Left renal pelvis (tissue), 4 donors: ENCODE results near the gene C2CD2. TPM values are rescaled to one million over a fixed set of nuclear protein-coding genes. Genes with fewer than 3 reads are reported as not detected.
"Not testable (repeated sequence)": the region's sequence is repeated elsewhere in the genome, so short reads cannot be mapped to it uniquely, and the experiment has no call there.

Experiments
- DNase-seq, 4 donors: peaks; one replicate each; pipeline ENCODE4 v3.0.0-alpha.2; 2013; ENCODE audit warnings: low read depth in 4 of 4, low spot score in 3 of 4
- polyA plus RNA-seq, 4 donors: library from polyadenylated mRNA; unstranded; fragments of 120-200 nt; gene quantifications; one replicate each; pipeline ENCODE4 v1.2.1, GENCODE V29; 2013; ENCODE audit not compliant: insufficient read length in 4 of 4

C2CD2 gene
- polyA plus RNA-seq, 4 donors: 12.8 to 17.6 (median 16.4) TPM

DNA sequence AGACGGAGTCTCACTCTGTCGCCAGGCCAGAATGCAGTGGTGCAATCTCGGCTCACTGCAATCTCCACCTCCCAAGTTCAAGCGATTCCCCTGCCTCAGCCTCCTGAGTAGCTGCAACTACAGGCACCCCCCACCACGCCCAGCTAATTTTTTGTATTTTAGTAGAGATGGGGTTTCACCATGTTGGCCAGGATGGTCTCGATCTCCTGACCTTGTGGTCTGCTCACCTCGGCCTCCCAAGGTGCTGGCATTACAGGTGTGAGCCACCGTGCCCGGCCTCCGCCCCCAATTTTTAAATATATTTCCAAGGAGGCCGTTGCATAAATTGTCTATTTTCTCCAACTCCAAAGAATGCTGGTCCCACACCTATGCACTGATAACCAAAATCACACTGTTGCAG lies 5.9 kb upstream of the C2CD2 start:
- not testable (repeated sequence) for DNase-seq

DNA sequence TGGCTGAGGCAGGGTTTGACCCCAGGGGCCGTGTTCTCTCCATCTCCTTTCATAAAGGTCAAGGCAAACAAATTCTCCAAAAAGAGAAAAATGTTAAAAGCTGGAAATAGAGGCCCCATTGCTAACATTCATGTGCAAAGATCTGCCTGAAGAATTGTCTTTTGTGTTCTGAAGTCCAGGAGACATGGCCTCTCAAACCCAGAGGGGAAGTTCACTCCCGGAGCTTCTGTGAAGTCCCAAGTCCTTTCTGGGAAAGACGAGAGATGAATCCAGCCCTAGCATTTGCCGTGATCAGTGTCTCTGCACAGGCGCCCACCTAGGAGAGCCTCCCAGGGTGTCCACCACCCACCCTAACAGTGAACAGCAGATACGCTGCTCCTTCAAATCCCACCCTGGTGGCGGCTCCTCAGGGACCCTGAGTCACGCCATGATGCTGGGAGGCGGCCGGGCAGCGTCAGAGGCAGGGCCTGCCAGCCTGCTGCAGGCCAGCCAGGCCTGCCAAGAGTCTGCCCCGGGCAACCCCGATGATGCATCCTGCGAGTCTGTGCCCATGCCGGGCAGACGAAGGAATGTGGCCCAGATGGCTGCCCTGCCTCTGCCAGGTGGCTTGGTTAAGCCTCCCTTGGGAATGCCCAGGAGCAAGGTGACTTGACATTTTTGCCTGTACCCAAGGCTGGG lies 5.2 kb upstream of the C2CD2 start:
- no peak for DNase-seq

DNA sequence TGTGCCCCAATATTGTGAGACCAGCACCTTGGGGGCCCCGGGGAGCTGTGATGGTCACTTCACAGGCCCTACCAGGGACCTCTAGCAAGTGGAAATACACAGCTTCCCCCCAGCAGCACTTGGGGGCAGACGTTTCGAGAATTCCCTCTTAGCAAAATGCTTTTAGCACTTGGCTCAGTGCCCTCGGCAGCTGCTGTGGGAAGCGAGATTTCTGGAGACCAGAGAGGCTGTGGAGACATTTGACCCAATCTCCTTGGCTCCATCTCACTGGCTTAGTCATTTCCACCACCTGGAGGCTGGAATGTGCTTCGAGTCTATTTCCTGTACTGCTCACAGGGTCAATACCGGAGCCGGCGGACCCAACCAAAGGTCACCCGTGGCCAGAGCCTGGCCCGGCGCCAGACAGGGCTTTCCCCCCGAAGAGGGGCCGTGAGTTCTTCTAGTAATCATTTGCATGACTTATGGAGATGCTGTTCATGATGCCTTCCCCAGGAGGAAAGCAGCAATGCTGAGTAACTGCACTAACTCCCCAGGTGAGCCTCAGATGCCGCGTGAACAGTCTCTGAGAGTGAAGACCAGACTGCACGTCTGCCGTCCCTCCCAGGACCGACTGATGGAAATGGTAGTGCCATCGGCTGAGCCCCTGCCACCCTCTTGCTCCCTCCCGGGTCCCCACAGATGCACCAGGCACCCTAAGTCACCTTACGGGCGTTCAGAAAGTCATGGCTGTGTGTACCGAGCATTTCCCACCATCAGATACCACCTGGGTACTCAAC lies 4.4 kb upstream of the C2CD2 start:
- peak in 1 of 4 donors; percentile 49 for DNase-seq

DNA sequence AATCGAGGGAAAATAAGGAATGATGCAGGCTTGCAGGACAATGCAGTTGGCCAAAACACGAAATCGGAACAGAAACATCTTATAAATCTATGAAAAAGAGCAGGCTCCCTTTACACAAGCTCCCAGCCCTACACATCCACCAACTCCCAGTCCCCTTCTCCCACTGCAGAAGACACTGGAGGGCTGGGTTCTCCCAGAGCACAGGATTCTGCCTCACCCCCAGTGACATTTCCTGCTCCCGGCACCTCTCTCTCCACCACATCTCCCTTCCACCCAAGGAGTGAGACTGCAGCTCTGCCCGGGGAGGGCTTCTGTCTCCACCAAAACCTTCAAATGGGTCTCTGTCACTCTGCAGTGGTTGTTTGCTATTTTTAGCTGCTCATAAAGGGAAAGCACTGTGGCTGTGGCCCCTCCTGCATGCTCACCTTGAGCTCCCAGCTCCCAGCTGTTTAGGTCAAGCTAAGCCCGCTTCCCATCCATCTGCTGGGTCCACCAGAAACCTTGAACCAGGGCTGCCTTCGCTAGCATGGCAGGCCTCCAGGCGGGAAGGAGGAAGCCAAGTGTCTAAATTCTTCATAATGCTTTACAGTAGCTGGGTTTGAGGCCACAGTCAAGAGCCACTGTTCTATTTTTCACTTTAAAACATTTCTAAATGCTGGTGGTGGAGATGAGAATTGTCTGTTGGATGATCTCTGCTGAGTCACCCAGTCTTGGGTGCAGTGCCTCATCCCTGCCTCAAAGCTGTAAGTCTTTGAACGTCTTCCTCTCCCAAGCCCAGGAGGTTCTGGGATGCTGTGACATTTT lies 3.3 kb upstream of the C2CD2 start:
- no peak for DNase-seq

DNA sequence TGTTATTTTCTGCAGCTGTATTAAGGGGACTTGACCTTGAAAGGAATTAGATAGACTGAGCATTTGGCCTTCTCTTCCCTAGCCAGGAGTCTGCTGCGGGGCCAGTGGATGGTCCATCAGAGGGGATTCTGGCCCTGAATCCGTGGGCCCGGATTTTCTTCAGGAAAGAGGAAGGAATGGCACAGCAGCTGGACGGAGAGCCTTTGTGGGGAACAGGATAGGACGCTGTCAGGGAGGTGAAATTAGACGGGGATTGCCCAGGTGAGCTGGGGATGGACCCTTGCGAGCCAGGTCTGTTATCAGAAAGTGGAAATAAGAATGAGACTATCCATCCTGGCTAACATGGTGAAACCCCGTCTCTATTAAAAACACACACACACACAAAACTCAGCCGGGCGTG lies 1.7 kb upstream of the C2CD2 start:
- DNase-seq: no peak

DNA sequence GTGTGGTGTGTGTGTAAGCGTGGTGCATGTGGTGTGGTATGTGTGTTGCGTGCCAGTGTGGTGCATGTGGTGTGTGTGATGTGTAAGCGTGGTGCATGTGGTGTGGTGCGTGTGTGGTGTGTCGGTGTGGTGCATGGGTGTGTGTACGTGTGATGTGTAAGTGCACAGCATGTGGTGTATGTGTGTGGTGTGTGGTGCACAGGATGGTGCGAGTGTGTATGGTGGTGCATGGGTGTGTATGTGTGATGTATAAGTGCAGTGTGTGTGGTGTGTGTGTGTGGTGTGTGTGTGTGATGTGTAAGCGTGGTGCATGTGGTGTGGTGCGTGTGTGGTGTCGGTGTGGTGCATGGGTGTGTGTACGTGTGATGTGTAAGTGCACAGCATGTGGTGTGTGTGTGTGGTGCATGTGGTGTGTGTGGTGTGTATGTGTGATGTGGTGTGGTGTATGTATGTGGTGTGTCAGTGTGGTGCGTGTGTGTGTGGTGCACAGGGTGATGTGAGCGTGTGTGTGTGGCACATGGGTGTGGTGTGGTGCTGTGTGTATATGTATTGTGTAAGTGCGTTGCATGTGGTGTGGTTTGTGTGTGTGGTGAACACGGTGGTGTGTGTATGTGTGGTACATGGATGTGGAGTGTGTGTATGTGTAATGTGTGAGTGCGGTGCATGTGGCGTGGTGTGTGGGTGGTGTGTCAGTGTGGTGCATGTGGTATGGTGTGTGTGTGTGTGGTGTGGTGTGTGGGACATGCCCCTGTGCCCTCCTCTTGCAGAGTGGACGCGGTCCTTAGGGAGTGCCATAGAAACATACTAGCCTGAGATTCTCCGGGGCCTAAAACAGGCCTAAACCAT lies 1.1 kb upstream of the C2CD2 start:
- no peak for DNase-seq

DNA sequence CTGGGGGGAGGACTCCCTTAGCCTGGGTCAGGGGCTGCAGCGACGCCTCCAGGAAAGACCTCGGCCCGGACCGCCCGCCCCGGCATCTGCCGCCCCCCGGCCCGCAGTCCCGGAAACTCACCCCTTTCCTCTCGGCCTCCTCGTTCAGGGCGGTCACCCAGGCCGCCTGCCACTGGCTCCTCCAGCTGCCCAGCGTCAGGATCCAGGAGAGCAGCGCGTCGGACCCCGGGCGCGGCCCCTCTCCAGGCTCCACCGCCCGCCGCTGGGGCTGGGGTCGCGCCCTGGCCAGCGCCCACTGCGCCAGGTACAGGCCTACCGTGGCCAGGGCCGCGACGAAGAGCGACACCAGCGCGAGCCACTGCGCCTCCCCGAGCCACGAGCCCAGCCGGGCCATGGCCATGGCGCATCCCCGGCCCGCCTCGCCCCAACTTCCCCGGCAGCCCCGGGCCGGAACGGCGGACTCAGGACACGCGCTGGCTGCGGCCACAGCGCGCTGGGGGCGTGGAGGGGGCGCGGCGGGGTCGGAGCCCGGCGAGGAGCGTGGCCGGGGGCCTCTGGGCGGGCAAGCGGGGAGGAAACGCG lies 478 bp downstream of the C2CD2 start:
- DNase-seq: no peak

DNA sequence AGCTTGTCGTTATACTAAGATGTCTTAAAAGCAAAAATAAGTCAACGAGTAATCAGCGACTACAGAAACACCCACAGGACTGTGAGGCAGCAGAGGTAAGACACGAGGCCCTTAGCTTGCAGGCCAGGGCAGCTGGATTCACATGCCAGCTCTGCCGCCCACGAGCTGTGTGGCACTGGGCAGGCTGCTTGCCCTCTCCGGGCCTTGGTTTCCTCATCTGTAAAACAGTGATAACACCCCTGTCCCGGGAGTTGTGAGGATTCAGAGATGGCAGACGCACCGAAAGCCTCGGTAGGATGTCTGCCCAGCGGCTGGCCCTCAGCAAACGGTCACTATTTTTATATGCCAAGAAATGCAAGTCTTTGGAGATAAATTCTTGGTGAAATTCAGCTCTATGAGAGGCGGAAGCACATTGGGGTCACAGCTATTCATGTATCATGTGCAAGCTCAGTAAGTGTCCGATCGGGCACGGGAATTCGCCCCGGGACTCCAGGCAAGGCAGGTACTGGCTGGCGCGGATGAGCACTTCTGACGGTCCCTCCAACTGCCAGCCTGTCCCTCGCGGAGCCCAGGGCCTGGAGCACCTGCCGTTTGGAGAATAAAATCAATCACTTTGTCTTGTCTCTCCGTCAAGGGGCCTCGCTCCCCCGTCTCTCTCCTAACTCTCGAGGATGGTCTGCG lies 1.1 kb downstream of the C2CD2 start:
- no peak for DNase-seq

DNA sequence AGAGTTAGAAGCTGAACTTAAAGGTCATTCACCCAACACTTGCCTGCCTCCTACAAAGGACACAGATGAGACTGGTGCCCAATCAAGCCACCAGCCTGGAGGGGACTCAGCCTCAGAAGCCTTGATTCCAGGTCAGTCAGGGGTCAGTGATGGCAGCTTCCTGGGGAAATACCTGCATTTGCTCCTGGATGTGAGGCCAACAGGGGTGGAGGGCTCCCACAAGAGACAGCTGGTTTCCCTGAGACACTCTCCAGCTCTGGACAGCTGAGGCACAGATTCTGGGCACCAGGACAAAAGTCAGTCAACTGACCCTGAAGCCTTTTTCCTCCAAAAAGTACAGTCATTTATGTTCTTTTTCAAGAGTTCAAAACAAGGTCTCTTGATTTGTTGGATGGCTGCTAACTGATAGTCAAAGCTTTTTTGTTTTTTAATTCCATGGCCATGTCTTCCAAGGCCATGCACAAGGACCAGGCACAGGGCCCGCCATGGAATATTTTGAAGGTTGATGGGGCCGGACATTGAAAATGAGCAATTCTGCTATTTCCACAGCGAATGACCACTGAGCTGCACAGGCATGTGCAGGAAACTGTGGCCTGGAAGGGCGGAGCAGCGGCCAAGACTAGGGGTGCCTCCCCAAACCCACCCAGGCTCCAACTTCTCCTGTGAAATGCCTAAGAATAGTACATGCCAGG lies 1.8 kb downstream of the C2CD2 start:
- DNase-seq: no peak

DNA sequence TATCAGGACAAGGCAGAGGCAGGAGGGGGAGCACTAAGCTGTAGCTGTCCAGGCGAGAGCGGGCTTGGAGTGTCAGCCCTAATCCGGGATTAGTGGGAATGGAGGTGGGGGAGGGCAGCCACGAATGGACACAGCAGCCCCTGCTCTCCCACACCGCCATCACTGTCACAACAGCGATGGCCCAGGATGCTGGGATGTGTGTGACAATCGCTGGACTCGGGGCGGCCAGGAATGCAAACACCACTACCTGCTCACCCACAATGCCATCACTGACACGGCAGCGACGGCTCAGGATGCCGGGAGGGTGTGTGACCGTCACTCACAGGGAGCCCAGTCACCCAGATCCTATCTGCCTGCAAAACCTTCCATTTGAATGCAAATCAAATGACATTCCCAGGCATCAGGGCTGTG lies 2.9 kb downstream of the C2CD2 start:
- DNase-seq: no peak

DNA sequence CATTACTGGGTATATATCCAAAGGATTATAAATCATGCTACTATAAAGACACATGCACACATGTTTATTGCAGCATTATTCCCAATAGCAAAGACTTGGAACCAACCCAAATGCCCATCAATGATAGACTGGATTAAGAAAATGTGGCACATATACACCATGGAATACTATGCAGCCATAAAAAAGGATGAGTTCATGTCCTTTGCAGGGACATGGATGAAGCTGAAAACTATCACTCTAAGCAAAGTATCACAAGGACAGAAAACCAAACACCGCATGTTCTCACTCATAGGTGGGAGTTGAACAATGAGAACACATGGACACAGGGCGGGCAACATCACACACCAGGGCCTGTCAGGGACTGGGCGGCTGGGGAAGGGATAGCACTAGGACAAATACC lies 4.2 kb downstream of the C2CD2 start:
- not testable (repeated sequence) for DNase-seq

DNA sequence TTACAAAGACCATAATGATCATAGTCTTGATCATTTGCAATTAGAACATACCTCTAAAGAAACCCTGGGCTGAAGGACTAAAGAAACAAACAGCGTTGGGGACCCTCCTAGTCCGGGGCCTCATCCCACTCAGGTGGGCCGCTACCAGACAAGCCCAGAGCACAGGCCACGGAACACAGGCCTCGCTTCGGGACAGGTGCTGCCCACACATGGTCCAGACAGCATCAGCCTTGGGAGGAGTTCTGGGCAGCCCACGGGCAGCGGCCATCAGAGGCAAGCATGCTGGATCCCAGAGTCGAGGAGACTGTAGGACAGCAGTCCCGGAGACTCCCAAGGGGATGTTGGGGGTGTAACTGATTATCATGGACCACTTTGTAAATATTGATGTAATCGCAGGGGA lies 4.9 kb downstream of the C2CD2 start:
- no peak for DNase-seq

DNA sequence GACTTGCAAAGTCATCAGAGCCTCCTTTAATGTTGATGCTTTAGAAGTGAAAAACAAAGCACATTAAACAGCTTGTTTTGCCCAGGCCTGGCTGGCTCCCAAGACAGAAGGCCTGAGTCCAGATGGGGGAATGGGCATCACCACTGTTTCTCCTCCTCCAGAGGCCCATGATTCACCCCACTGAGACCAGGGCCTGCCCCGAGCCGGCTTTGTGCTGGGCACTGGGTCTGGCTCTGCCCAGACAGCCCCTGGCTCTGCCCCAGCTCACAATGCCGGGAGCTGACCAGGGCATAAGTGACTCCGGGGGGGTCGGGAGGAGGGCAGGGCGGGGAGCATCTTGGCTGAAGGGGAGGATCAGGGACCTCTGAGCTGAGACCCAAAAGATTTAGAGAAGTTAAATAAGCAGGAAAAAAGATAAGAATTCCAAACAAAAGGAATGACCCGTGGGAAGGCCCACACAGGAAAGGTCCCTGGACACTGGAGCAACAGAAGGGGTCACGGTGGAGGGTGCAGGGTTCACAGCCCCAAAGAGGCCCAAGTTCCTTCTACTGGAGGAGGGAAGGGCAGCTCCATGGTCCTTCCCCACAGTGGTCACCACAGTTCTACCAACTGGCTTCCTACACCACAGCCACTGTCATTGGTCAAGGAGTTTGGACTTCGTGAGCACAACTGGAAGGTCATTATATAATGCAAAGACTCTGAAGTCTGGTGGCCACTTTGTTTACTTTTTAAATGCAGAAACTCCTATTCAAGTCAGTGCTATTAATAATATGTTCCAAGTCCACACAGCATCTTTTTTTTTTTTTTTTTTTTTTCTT lies 5.5 kb downstream of the C2CD2 start:
- no peak for DNase-seq

DNA sequence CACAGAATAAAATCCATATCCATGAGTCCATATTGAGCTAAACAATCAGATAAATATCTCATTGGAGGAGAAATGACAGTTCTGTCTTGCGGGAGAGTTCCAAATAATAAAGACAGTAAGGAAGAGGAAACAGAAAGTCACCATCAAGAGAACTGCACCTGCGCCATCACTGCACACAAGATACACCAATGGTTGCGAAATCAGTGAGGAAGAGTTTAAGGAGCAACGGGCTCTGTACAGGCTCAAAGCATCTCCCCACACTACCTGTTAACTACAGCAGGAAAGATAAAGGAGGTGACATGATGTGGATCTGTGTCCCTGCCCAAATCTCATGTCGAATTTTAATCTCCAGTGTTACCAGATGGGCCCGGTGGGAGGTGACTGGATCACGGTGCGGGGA lies 7.8 kb downstream of the C2CD2 start:
- no peak for DNase-seq

DNA sequence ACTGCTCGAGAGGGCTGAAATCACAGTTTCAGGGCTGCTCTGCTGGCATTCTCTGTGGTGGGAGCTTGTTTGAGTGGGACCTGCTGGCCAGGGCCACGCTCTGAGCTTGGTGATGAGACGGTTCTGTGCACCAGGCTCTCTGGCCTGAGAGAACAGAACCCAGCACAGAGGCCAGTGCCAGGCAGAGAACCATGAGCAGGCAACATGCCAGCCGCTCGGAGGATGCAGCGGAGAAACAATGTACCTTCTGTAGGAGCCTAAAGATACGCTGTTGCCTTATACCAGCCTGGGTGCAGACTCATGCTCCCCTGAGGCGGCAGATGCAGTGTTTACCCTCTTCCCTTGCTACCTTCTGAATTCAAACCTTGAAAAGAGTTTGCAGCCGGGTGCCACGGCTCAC lies 10.0 kb downstream of the C2CD2 start:
- no peak for DNase-seq

DNA sequence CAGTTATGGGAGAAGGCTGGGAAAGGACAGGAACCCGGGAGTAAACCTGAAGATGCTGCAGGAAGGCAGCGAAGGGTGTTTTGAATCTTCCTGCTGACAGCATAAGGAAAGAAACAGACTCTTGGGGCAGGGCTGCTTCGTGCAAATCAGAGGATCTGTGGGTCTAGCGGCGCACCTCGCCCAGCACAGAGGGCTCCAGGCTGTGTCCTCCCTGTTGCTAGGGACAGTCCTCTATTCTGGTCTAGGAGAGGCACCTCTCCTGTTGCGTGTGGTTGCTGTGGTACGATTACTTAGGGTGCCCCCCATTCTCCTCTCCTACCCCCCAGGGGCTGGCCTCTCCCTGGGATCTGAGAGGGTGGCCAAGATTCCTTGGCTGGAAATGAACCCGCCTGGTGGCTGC lies 11.4 kb downstream of the C2CD2 start:
- DNase-seq: no peak

DNA sequence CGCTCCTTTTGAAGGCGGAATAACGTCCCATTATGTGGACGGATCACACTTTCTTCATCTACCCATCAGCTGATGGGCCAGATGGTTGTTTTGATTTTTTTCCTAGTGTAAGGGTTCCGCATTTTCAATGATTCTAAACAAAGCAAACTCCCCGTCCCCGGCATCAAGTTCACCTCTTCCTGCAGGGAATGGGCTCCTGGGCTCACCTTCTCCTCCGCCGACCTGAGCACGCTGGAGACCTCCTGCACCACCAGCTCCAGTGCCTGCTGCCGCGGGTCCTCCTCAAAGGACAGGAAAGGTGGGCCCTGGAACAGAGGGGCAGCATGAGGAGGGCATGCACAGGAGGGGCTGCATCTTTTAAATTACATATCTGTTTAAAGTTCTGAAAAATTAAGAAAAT lies 11.9 kb downstream of the C2CD2 start:
- DNase-seq: no peak

DNA sequence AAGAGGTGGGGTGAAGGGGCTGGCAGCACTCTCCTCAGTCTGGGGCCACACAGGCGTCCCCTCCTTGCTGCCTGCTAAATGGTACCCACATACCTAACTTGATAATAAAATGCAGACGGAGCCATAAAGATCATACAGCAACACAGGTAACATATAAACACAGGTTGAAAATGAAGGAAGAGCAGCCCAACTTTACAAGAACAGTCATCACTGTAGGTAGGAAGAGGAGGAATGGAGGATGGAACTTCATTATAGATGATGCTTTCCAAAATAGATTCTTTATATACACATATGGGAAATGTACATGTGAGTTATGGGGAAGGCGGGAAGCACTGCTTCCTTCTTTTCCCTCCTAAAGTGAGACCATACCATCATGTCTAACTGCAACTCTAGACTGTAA lies 13.4 kb downstream of the C2CD2 start:
- no peak for DNase-seq
